Upper lobe of left lung (tissue), 6 donors: ENCODE results near the gene GBE1. TPM values are rescaled to one million over a fixed set of nuclear protein-coding genes. Genes with fewer than 3 reads are reported as not detected.
"Not testable (repeated sequence)": the region's sequence is repeated elsewhere in the genome, so short reads cannot be mapped to it uniquely, and the experiment has no call there.

Experiments
- ATAC-seq, 2 donors: fragments of 200-7000 bp; cut with Tn5 transposase; one replicate each; pipeline ENCODE4 v1.9.1; 2022; ENCODE audit warnings: mild to moderate bottlenecking in 2 of 2, moderate library complexity in 2 of 2; ENCODE audit not compliant: low FRiP score in 2 of 2
- DNase-seq, 2 donors: peaks; one replicate each; pipeline ENCODE4 v3.0.0-alpha.2; 2019 to 2020
- H3K27ac ChIP-seq, 4 donors: fragments of 200-600 bp; sonication (generic); one replicate each; pipeline ENCODE4 v1.5.1; 2016 to 2019
- H3K27me3 ChIP-seq, 4 donors: fragments of 200-600 bp; sonication (generic); one replicate each; pipeline ENCODE4 v1.5.1; 2017 to 2019
- H3K36me3 ChIP-seq, 4 donors: fragments of 200-600 bp; sonication (generic); one replicate each; pipeline ENCODE4 v1.5.1; 2016 to 2019
- H3K4me1 ChIP-seq, 4 donors: fragments of 200-600 bp; sonication (generic); one replicate each; pipeline ENCODE4 v1.5.1; 2018 to 2019
- H3K4me3 ChIP-seq, 4 donors: fragments of 200-600 bp; sonication (generic); one replicate each; pipeline ENCODE4 v1.5.1; 2017 to 2019; ENCODE audit warnings: mild to moderate bottlenecking in 2 of 4, moderate library complexity in 1 of 4
- H3K9me3 ChIP-seq, 4 donors: fragments of 200-600 bp; sonication (generic); one replicate each; pipeline ENCODE4 v1.5.1; 2018 to 2019
- EP300 ChIP-seq, 4 donors: sonication (generic); formaldehyde crosslinking; IDR thresholded peaks; one replicate each; pipeline ENCODE4 v1.5.1; 2017; ENCODE audit warnings: antibody characterized with exemption in 4 of 4, control low read depth in 2 of 4
- POLR2A ChIP-seq, 4 donors: fragments of 450-650 bp; IDR thresholded peaks; one replicate each; pipeline ENCODE4 v1.5.1; 2016 to 2017; ENCODE audit warnings: antibody characterized with exemption in 4 of 4, mild to moderate bottlenecking in 2 of 4
- POLR2AphosphoS5 ChIP-seq, 2 donors: sonication (generic); formaldehyde crosslinking; IDR thresholded peaks; one replicate each; pipeline ENCODE4 v1.5.1; 2017; ENCODE audit warnings: antibody characterized with exemption in 2 of 2
- WGBS, 2 donors: methylation state at CpG; one replicate each; pipeline ENCODE4 v1.1.5; 2017 to 2018; 5-methylcytosine and 5-hydroxymethylcytosine counted together
- total RNA-seq, 6 donors: library from RNA; depleted of rRNA in 4 of 6; stranded (reverse); fragments of >200 nt in 4 of 6; gene quantifications; one replicate each; pipeline versions ENCODE4 v1.1.0 to v1.2.1, GENCODE V29; 2016 to 2021
- TF ChIP-seq, protein P1 (sequence below), 6 experiments: fragments of 450-650 bp in 4 of 6; fragments of 200-600 bp in 2 of 6; sonication (generic) in 2 of 6; IDR thresholded peaks; one replicate each; pipeline ENCODE4 v1.5.1; 2016 to 2019; ENCODE audit warnings: antibody characterized with exemption in 6 of 6
- donor health status: DM: no; HTN: no; CAD: no; lungs with moderate emphysema.
- donor health status: DM: no; HTN: yes; CAD: no; lungs with severe emphysema.

The GBE1 gene
- total RNA-seq, 6 donors from 2014 or later, result 19.9 to 40.9 (median 27.5) TPM

DNA sequence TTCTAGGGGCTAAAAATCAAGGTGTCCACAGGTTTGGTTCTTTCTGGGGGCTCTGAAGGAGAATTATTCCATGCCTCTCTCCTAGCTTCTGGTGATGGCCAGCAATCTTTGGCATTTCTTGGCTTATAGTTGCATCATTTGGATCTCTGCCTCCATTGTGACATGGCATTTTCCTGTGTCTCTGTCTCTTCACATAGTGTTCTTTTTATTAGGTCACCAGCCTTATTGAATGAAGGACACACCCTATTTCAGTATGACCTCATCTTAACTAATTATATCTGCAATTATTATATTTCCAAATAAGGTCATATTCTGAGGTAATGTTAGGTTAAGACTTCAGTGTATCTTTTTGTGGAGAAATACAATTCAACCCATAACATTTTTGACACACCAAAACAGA lies 3.2 kb upstream of the GBE1 start:
- Histone ChIP-seq H3K36me3 (no peaks in the 10 kb centered on the region), H3K9me3 (no peaks in the 10 kb centered on the region), H3K4me3 (no peak overlapping the region), H3K27me3 (no peaks in the 10 kb centered on the region), H3K4me1 (peaks cover 12 to 18% (median 13%) of the 10 kb centered on the region in 4 donors), H3K27ac (peak overlapping the region in 1 of 4 donors; percentile 46)
- DNase-seq, result no peak
- no peak for ATAC-seq
- TF ChIP-seq POLR2A (IDR thresholded peaks at IDR 0.05) (no peak), EP300 (IDR thresholded peaks at IDR 0.05) (peak in 2 of 4 donors; percentile 66 to 84), POLR2AphosphoS5 (IDR thresholded peaks at IDR 0.05) (peak in 1 of 2 donors; percentile 42)
- TF ChIP-seq, protein P1, sequence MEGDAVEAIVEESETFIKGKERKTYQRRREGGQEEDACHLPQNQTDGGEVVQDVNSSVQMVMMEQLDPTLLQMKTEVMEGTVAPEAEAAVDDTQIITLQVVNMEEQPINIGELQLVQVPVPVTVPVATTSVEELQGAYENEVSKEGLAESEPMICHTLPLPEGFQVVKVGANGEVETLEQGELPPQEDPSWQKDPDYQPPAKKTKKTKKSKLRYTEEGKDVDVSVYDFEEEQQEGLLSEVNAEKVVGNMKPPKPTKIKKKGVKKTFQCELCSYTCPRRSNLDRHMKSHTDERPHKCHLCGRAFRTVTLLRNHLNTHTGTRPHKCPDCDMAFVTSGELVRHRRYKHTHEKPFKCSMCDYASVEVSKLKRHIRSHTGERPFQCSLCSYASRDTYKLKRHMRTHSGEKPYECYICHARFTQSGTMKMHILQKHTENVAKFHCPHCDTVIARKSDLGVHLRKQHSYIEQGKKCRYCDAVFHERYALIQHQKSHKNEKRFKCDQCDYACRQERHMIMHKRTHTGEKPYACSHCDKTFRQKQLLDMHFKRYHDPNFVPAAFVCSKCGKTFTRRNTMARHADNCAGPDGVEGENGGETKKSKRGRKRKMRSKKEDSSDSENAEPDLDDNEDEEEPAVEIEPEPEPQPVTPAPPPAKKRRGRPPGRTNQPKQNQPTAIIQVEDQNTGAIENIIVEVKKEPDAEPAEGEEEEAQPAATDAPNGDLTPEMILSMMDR (IDR thresholded peaks at IDR 0.05), result no peak

DNA sequence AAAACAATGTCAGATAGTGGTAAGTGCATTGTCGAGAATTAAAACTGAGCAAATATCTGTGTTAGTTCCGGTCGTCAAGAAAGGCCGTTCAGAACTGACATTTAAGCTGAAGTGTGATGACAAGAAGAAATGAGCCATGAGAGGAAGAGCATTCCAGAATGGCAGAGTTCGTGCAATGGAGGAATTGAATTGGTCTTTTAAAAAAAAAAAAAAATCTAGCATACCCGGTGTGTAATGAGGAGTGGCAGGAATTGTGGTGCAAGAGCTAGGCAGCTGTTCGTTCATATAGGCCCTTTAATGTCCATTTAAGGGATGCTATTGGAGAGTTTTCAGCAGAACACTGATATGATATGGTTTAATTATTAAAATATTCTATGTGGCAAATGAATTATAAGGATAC lies 2.6 kb upstream of the GBE1 start:
- Histone ChIP-seq H3K4me1 (peaks cover 17 to 21% (median 17%) of the 10 kb centered on the region in 4 donors), H3K9me3 (no peaks in the 10 kb centered on the region), H3K36me3 (no peaks in the 10 kb centered on the region), H3K4me3 (no peak overlapping the region), H3K27ac (peak overlapping the region in 1 of 4 donors; percentile 46), H3K27me3 (no peaks in the 10 kb centered on the region)
- TF ChIP-seq POLR2AphosphoS5 (IDR thresholded peaks at IDR 0.05) (no peak), POLR2A (IDR thresholded peaks at IDR 0.05) (no peak), EP300 (IDR thresholded peaks at IDR 0.05) (no peak)
- TF ChIP-seq, protein P1 (IDR thresholded peaks at IDR 0.05), result no peak
- no peak for DNase-seq
- no peak for ATAC-seq
- 80 to 85% methylated on average over 7 of the region's 7 CpGs for WGBS, 2 donors

DNA sequence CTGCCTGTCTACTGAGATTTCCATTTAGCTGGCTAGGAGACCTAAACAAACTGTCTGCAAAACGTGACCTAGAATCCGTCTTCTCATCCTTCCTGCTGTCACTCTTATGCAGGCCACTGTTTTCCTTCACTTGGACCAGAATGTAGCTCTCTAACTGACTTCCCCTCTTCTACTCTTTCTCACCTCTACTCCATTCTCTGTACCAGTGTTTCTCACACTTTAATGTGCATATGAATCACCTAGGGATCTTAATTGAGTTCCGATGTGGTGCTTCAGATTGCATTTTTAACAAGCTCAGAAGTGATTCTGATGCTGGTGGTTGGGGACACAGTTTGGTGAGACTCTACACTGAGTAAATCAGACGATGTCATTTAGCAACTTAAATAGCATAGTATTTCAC lies 1.6 kb upstream of the GBE1 start:
- no peaks in the 10 kb centered on the region for H3K36me3 ChIP-seq

DNA sequence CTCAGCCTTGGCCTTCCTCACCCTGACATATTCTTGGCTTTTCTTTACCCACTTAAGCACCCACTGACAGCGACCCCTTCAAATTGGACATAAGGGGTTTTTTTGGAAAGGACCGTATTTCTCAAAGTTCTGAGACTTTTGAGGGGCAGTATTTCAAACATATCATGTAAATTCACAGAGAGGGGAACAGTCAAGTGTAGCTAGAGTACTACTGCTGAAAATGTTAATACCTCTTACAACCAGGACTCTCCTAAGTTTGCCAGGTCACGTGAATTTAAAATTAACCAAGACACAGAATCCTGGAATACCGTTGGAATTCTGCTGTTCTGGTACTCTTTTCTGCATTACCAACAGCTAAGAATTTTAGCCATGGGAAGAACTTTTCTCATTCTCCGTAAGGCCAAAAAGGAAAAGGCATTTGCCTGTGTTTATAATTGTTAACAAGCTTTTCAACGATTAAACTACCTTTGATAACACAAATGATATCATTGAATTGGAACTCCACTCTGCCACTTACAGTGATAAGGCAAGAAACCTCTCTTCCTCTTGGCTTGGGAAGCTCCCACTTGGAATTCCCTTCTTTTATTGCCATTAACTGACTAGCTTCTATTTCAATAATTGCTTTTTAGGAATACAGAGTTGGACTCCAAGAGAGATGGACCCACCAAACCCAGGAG lies 597 bp upstream of the GBE1 start:
- H3K4me3 ChIP-seq, result peak overlapping the region in 3 of 4 donors; percentile 56 to 65 (median 63)
- ATAC-seq (no peak), DNase-seq (no peak)
- H3K36me3 ChIP-seq, result no peaks in the 10 kb centered on the region
- WGBS, 2 donors, result 23 to 29% methylated on average over 6 of the region's 6 CpGs
- no peaks in the 10 kb centered on the region for H3K9me3 ChIP-seq
- no peak for TF ChIP-seq POLR2AphosphoS5 (IDR thresholded peaks at IDR 0.05)
- no peak for TF ChIP-seq EP300 (IDR thresholded peaks at IDR 0.05)
- TF ChIP-seq POLR2A (IDR thresholded peaks at IDR 0.05), result no peak
- TF ChIP-seq, protein P1 (IDR thresholded peaks at IDR 0.05), result no peak
- no peaks in the 10 kb centered on the region for H3K27me3 ChIP-seq
- peaks cover 17 to 22% (median 21%) of the 10 kb centered on the region in 4 donors for H3K4me1 ChIP-seq
- H3K27ac ChIP-seq, result peak overlapping the region; percentile 96 to 99 (median 98)

More for the DNA sequence above, 1.6 kb upstream of the GBE1 start:
- DNase-seq (no peak), ATAC-seq (no peak)
- no peaks in the 10 kb centered on the region for H3K9me3 ChIP-seq
- no peak overlapping the region for H3K4me3 ChIP-seq
- TF ChIP-seq, protein P1 (IDR thresholded peaks at IDR 0.05), result no peak
- TF ChIP-seq EP300 (IDR thresholded peaks at IDR 0.05) (no peak), POLR2A (IDR thresholded peaks at IDR 0.05) (no peak), POLR2AphosphoS5 (IDR thresholded peaks at IDR 0.05) (no peak)
- peaks cover 17 to 21% (median 19%) of the 10 kb centered on the region in 4 donors for H3K4me1 ChIP-seq
- H3K27ac ChIP-seq, result peak overlapping the region in 2 of 4 donors; percentile 96 to 98
- WGBS, 2 donors, result 72 to 77% methylated on average over 4 of the region's 4 CpGs
- H3K27me3 ChIP-seq, result no peaks in the 10 kb centered on the region

DNA sequence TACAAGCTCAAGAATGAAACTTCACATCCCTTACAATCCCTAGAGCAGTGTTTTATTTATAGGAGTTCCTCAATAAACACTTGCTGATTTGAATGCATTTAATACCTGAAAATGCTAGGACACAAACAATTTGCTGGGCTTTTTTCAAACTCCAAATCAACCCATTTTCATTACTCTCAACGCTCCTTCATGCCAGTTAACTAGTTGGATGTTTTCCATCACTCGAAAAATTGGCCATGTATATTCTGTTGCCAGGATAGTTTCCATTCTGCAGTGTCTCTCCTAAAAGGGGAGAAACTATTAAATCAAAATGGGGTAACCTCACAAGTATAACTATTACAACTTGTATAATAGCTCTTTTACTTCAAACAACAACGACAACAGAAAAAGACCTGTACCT lies 1.2 kb downstream of the GBE1 start:
- 47 to 54% methylated on average over 3 of the region's 3 CpGs for WGBS, 2 donors
- H3K9me3 ChIP-seq, result no peaks in the 10 kb centered on the region
- H3K36me3 ChIP-seq, result no peaks in the 10 kb centered on the region
- DNase-seq (no peak), ATAC-seq (no peak)
- H3K4me1 ChIP-seq, result peaks cover 17 to 22% (median 21%) of the 10 kb centered on the region in 4 donors
- H3K27me3 ChIP-seq, result no peaks in the 10 kb centered on the region
- peak overlapping the region; percentile 42 to 65 (median 60) for H3K4me3 ChIP-seq
- no peak for TF ChIP-seq POLR2AphosphoS5 (IDR thresholded peaks at IDR 0.05)
- peak overlapping the region; percentile 96 to 99 (median 98) for H3K27ac ChIP-seq

DNA sequence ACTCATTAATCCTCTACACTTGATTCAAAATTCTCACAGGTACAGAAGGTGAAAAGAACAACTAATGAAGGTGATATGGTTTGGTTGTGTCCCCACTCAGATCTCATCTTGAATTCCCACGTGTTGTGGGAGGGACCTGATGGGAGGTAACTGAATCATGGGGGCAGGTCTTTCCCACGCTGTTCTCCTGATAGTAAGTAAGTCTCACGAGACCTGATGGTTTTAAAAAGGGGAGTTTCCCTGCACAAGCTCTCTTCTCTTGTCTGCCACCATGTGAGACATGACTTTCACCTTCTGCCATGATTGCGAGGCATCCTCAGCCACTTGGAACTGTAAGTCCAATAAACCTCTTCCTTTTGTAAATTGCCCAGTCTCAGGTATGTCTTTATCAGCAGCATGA lies 2.7 kb downstream of the GBE1 start:
- not testable (repeated sequence) for ATAC-seq, H3K27ac ChIP-seq, DNase-seq, H3K4me3 ChIP-seq, H3K9me3 ChIP-seq, H3K36me3 ChIP-seq, H3K27me3 ChIP-seq
- WGBS, 2 donors, result 93 to 96% methylated on average over 4 of the region's 4 CpGs
- peaks cover 17 to 22% (median 21%) of the 10 kb centered on the region in 4 donors for H3K4me1 ChIP-seq
